ENCODE data around the gene HOXB9. TPM values are rescaled to one million over a fixed set of nuclear protein-coding genes. Genes with fewer than 3 reads are reported as not detected.

Gene HOXB9
- total RNA-seq, 5 donors from 2014 or later (not counting 1 experiment from before 2014, with no cell fraction given): 0.19 to 0.43 (median 0.30) TPM; not detected in 1

GRCh38 chr17:48589060-48589830 is 36.9 kb downstream of the HOXB9 start:
- DNase-seq (peak in 1 of 35 experiments; percentile 14), ATAC-seq (replicated peaks in 1 of 4) (no peak)
- Mint-ChIP-seq H3K36me3 (no peaks in the 10 kb centered on the region), H3K9me3 (no peaks in the 10 kb centered on the region), H3K4me1 (peaks cover 39 to 43% (median 42%) of the 10 kb centered on the region in 3 donors), H3K27me3 (peaks cover 87% of the 10 kb centered on the region in 2 donors), H3K4me3 (no peak overlapping the region), H3K27ac (no peak overlapping the region)
- Histone ChIP-seq H3K27ac (ENCODE audit: low read length) (no peak overlapping the region), H3K4me3 (ENCODE audit: control insufficient read depth in 1 of 2, extremely low read depth in 1 of 2, low read length in 1 of 2) (no peak overlapping the region), H3K9me3 (no peaks in the 10 kb centered on the region), H3K27me3 (replicated peaks in 1 of 2; ENCODE audit: control insufficient read depth in 2 of 2, extremely low read depth in 1 of 2, insufficient read depth in 2 of 2, low read length in 1 of 2) (peaks cover 0 to 81% of the 10 kb centered on the region in 2 experiments), H3K36me3 (ENCODE audit: control insufficient read depth in 2 of 2, extremely low read depth in 1 of 2, insufficient read depth in 1 of 2, low read length in 1 of 2) (no peaks in the 10 kb centered on the region), H3K4me1 (ENCODE audit: control insufficient read depth in 1 of 2, extremely low read depth in 1 of 2, insufficient read depth in 2 of 2, low read length in 2 of 2) (peaks cover 11 to 42% of the 10 kb centered on the region in 2 experiments)
- CTCF ChIA-PET: interaction anchor here (0.5 to 2.0 kb wide), 8 partner anchors 12 to 281 kb away, joined by 3 to 8 read pairs (median 4); no protein-coding TSS in a partner anchor
- POLR2A ChIA-PET: interaction anchor here in 1 of 2 donors (0.6 kb wide), 1 partner anchor 25 kb away, joined by 4 read pairs; no protein-coding TSS in a partner anchor
- WGBS (ENCODE audit: insufficient coverage): 26% methylated on average over 3 of the region's 10 CpGs

- no peak overlapping the region for H3K27ac ChIP-seq (ENCODE audit: low read length)
- POLR2A ChIA-PET: interaction anchor here in 1 of 2 donors (0.6 kb wide), 1 partner anchor 26 kb away, joined by 4 read pairs; no protein-coding TSS in a partner anchor
Measured at GRCh38 chr17:48588528-48588927, 37.6 kb downstream of the HOXB9 start.

GRCh38 chr17:48588074-48588415 is 38.1 kb downstream of the HOXB9 start:
- H3K36me3 ChIP-seq (ENCODE audit: control insufficient read depth in 2 of 2, extremely low read depth in 1 of 2, insufficient read depth in 1 of 2, low read length in 1 of 2): no peaks in the 10 kb centered on the region
- no peak overlapping the region for H3K4me3 ChIP-seq (ENCODE audit: control insufficient read depth in 1 of 2, extremely low read depth in 1 of 2, low read length in 1 of 2)
- CTCF ChIA-PET: interaction anchor here (0.6 to 2.0 kb wide), 11 partner anchors 46 to 325 kb away, joined by 3 to 9 read pairs (median 4); no protein-coding TSS in a partner anchor
- H3K4me1 ChIP-seq (ENCODE audit: control insufficient read depth in 1 of 2, extremely low read depth in 1 of 2, insufficient read depth in 2 of 2, low read length in 2 of 2): peaks cover 7 to 30% of the 10 kb centered on the region in 2 experiments
- no peaks in the 10 kb centered on the region for H3K9me3 ChIP-seq
- H3K27me3 ChIP-seq (replicated peaks in 1 of 2; ENCODE audit: control insufficient read depth in 2 of 2, extremely low read depth in 1 of 2, insufficient read depth in 2 of 2, low read length in 1 of 2): peaks cover 0 to 73% of the 10 kb centered on the region in 2 experiments
- Mint-ChIP-seq H3K4me3 (peak overlapping the region in 1 of 3 donors; percentile 78), H3K36me3 (no peaks in the 10 kb centered on the region), H3K9me3 (no peaks in the 10 kb centered on the region), H3K27me3 (peaks cover 89% of the 10 kb centered on the region in 2 donors), H3K27ac (peak overlapping the region in 1 of 2 donors; percentile 46), H3K4me1 (peaks cover 31 to 37% (median 33%) of the 10 kb centered on the region in 3 donors)
- peak in 1 of 35 experiments; percentile 6 for DNase-seq
- POLR2A ChIA-PET: no interaction called here
- no peak for ATAC-seq (replicated peaks in 1 of 4)
- 50% methylated on average over 1 of the region's 2 CpGs for WGBS (ENCODE audit: insufficient coverage)
- H3K27ac ChIP-seq (ENCODE audit: low read length): no peak overlapping the region

More at GRCh38 chr17:48588528-48588927, 37.6 kb downstream of the HOXB9 start:
- CTCF ChIA-PET: interaction anchor here (0.6 to 2.0 kb wide), 11 partner anchors 33 to 326 kb away, joined by 3 to 9 read pairs (median 3); no protein-coding TSS in a partner anchor
- peak in 1 of 35 experiments; percentile 3 for DNase-seq
- no CpG with 5 or more reads among the region's 2 CpGs for WGBS (ENCODE audit: insufficient coverage)
- no peaks in the 10 kb centered on the region for H3K9me3 Mint-ChIP-seq
- Histone ChIP-seq H3K27me3 (replicated peaks in 1 of 2; ENCODE audit: control insufficient read depth in 2 of 2, extremely low read depth in 1 of 2, insufficient read depth in 2 of 2, low read length in 1 of 2) (peaks cover 0 to 77% of the 10 kb centered on the region in 2 experiments), H3K9me3 (no peaks in the 10 kb centered on the region), H3K36me3 (ENCODE audit: control insufficient read depth in 2 of 2, extremely low read depth in 1 of 2, insufficient read depth in 1 of 2, low read length in 1 of 2) (no peaks in the 10 kb centered on the region), H3K4me3 (ENCODE audit: control insufficient read depth in 1 of 2, extremely low read depth in 1 of 2, low read length in 1 of 2) (no peak overlapping the region), H3K4me1 (ENCODE audit: control insufficient read depth in 1 of 2, extremely low read depth in 1 of 2, insufficient read depth in 2 of 2, low read length in 2 of 2) (peaks cover 10 to 34% of the 10 kb centered on the region in 2 experiments)
- no peaks in the 10 kb centered on the region for H3K36me3 Mint-ChIP-seq
- no peak for ATAC-seq (replicated peaks in 1 of 4)
- H3K4me3 Mint-ChIP-seq: no peak overlapping the region
- peak overlapping the region in 1 of 2 donors; percentile 46 for H3K27ac Mint-ChIP-seq
- peaks cover 36 to 39% (median 36%) of the 10 kb centered on the region in 3 donors for H3K4me1 Mint-ChIP-seq
- peaks cover 88 to 89% of the 10 kb centered on the region in 2 donors for H3K27me3 Mint-ChIP-seq

- ATAC-seq (replicated peaks in 1 of 4) (no peak), DNase-seq (peak in 1 of 35 experiments; percentile 3)
- Mint-ChIP-seq H3K27me3 (peaks cover 89% of the 10 kb centered on the region in 2 donors), H3K4me3 (peak overlapping the region in 1 of 3 donors; percentile 78), H3K4me1 (peaks cover 28 to 37% (median 32%) of the 10 kb centered on the region in 3 donors), H3K27ac (peak overlapping the region in 1 of 2 donors; percentile 7), H3K9me3 (no peaks in the 10 kb centered on the region), H3K36me3 (no peaks in the 10 kb centered on the region)
- Histone ChIP-seq H3K27ac (ENCODE audit: low read length) (no peak overlapping the region), H3K4me3 (ENCODE audit: control insufficient read depth in 1 of 2, extremely low read depth in 1 of 2, low read length in 1 of 2) (no peak overlapping the region), H3K36me3 (ENCODE audit: control insufficient read depth in 2 of 2, extremely low read depth in 1 of 2, insufficient read depth in 1 of 2, low read length in 1 of 2) (no peaks in the 10 kb centered on the region), H3K27me3 (replicated peaks in 1 of 2; ENCODE audit: control insufficient read depth in 2 of 2, extremely low read depth in 1 of 2, insufficient read depth in 2 of 2, low read length in 1 of 2) (peaks cover 0 to 74% of the 10 kb centered on the region in 2 experiments), H3K9me3 (no peaks in the 10 kb centered on the region), H3K4me1 (ENCODE audit: control insufficient read depth in 1 of 2, extremely low read depth in 1 of 2, insufficient read depth in 2 of 2, low read length in 2 of 2) (peaks cover 7 to 30% of the 10 kb centered on the region in 2 experiments)
- ChIA-PET POLR2A (no interaction called here), CTCF (interaction anchor here (0.6 to 2.0 kb wide), 11 partner anchors 13 to 324 kb away, joined by 3 to 9 read pairs (median 4); no protein-coding TSS in a partner anchor)
- WGBS (ENCODE audit: insufficient coverage): 63% methylated on average over 2 of the region's 5 CpGs
Measured at GRCh38 chr17:48587276-48588073, 38.7 kb downstream of the HOXB9 start.

- no peak overlapping the region for H3K27ac Mint-ChIP-seq
- H3K4me3 ChIP-seq (ENCODE audit: control insufficient read depth in 1 of 2, extremely low read depth in 1 of 2, low read length in 1 of 2): peak overlapping the region; percentile 63 to 86
- H3K36me3 Mint-ChIP-seq: no peaks in the 10 kb centered on the region
- peaks cover 30 to 39% (median 32%) of the 10 kb centered on the region in 3 donors for H3K4me1 Mint-ChIP-seq
- 6% methylated on average over 10 of the region's 34 CpGs for WGBS (ENCODE audit: insufficient coverage)
- H3K27me3 ChIP-seq (replicated peaks in 1 of 2; ENCODE audit: control insufficient read depth in 2 of 2, extremely low read depth in 1 of 2, insufficient read depth in 2 of 2, low read length in 1 of 2): peaks cover 0 to 75% of the 10 kb centered on the region in 2 experiments
- H3K9me3 Mint-ChIP-seq: no peaks in the 10 kb centered on the region
- ChIA-PET CTCF (interaction anchor here in 1 of 2 donors (1.3 to 2.0 kb wide), 4 partner anchors 12 to 323 kb away, joined by 4 to 5 read pairs (median 4); no protein-coding TSS in a partner anchor), POLR2A (no interaction called here)
- H3K9me3 ChIP-seq: no peaks in the 10 kb centered on the region
- H3K27ac ChIP-seq (ENCODE audit: low read length): no peak overlapping the region
- H3K4me1 ChIP-seq (ENCODE audit: control insufficient read depth in 1 of 2, extremely low read depth in 1 of 2, insufficient read depth in 2 of 2, low read length in 2 of 2): peaks cover 7 to 32% of the 10 kb centered on the region in 2 experiments
- no peak for ATAC-seq (replicated peaks in 1 of 4)
- DNase-seq: peak in 3 of 35 experiments; percentile 18 to 53 (median 35)
- H3K36me3 ChIP-seq (ENCODE audit: control insufficient read depth in 2 of 2, extremely low read depth in 1 of 2, insufficient read depth in 1 of 2, low read length in 1 of 2): no peaks in the 10 kb centered on the region
- peaks cover 84 to 88% of the 10 kb centered on the region in 2 donors for H3K27me3 Mint-ChIP-seq
- peak overlapping the region; percentile 78 to 93 (median 89) for H3K4me3 Mint-ChIP-seq
Measured at GRCh38 chr17:48586355-48587258, 39.6 kb downstream of the HOXB9 start.
